Uterus (tissue), 2 donors: ENCODE results near the gene UPF1.

ENCODE experiments used
- CTCF ChIP-seq, 4 experiments: fragments of 200-600 bp in 2 of 4; fragments of 450-650 bp in 2 of 4; sonication (generic) in 2 of 4; IDR thresholded peaks; one replicate each; pipeline ENCODE4 v1.5.1; 2016 to 2019; ENCODE audit warnings: antibody characterized with exemption in 4 of 4, mild to moderate bottlenecking in 2 of 4, moderate library complexity in 1 of 4
- POLR2A ChIP-seq, 2 donors: fragments of 450-650 bp; IDR thresholded peaks; one replicate each; pipeline ENCODE4 v1.6.1; 2016; ENCODE audit warnings: antibody characterized with exemption in 2 of 2, mild to moderate bottlenecking in 1 of 2, moderate library complexity in 1 of 2

DNA sequence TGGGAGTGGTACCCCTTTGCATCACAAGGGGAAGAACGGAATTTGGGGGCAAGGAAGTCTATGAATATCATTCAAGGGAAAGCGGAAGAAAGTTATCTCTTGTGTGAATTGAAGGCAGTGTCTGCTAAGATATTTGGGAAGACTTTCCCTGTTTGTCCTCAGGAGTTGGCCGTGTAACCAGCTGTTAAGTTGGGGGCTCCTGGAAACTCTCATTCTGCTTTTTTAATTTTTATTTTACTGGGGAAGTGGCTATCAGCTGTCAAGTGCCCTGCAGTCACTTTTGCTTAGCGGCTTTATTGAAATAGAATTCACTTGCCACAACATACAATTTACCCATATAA, 2.9 kb downstream of the UPF1 start:
- no peak for TF ChIP-seq CTCF (IDR thresholded peaks at IDR 0.05)
- no peak for TF ChIP-seq POLR2A (IDR thresholded peaks at IDR 0.05)
